K562 (cell line): ENCODE measurements around the gene CXCR3. TPM values are rescaled to one million over a fixed set of nuclear protein-coding genes. Genes with fewer than 3 reads are reported as not detected.

Source experiments
- ATAC-seq: fragments of 200-7000 bp; cut with Tn5 transposase; 3 replicates; pipeline ENCODE4 v1.9.1; 2020; ENCODE audit warnings: moderate library complexity
- BruUV-seq: library from RNA; stranded (reverse); fragments of 400-500 nt; replicated peaks from 2 replicates; lab custom pipeline; 2021; lab: Mats Ljungman, UMichigan
- CTCF ChIA-PET: fragments of 300-600 bp; formaldehyde crosslinking; extraction: SDS; loops from one replicate; lab custom pipeline; 2021; ENCODE audit warnings: low intra/inter-chr PET ratio; lab: Yijun Ruan, JAX
- POLR2A ChIA-PET: fragments of 300-600, 350-650 bp; sonication (Branson Sonifier 250); formaldehyde crosslinking; extraction: SDS; loops from one replicate; lab custom pipeline; 2021; ENCODE audit warnings: antibody characterized with exemption, inconsistent platforms; lab: Yijun Ruan, JAX
- DNase-seq, 4 experiments: peaks; one replicate each; pipeline versions ENCODE4 v3.0.0 to v3.0.0-alpha.2; 2011 to 2018; ENCODE audit warnings: low spot score in 3 of 4, mixed read lengths in 3 of 4; ENCODE audit errors: extremely low read depth in 1 of 4
- FAIRE-seq: peaks from 2 replicates; lab custom pipeline; 2011; peaks lifted over from hg19 to GRCh38; lab: Jason Lieb, UNC
- H2AFZ ChIP-seq: 2 replicates; pipeline ENCODE4 v1.6.0; 2011; ENCODE audit warnings: low read depth, low read length, control low read depth, inconsistent platforms
- H3K27ac ChIP-seq: fragments of 200-600 bp; 3 replicates; pipeline ENCODE4 v1.8.0; 2011; ENCODE audit warnings: low read depth, mild to moderate bottlenecking, control low read depth, inconsistent platforms, low read length, moderate library complexity, mixed read lengths; ENCODE audit errors: extremely low read depth
- H3K27me3 ChIP-seq, 2 experiments: fragments of 300-600 bp in 1 of 2; 2 replicates in 1 of 2; 3 replicates in 1 of 2; pipeline versions ENCODE4 v1.6.0 to v1.8.0; 2011; ENCODE audit warnings: inconsistent platforms in 2 of 2, low read length in 2 of 2, mild to moderate bottlenecking in 1 of 2, mixed read lengths in 1 of 2, moderate library complexity in 1 of 2; ENCODE audit not compliant: control insufficient read depth in 2 of 2, insufficient read depth in 2 of 2
- H3K36me3 ChIP-seq: fragments of 300-600 bp; 3 replicates; pipeline ENCODE4 v1.8.0; 2011; ENCODE audit warnings: mild to moderate bottlenecking, low read length, inconsistent platforms; ENCODE audit not compliant: control insufficient read depth, insufficient read depth
- H3K4me1 ChIP-seq, 2 experiments: fragments of 200-600 bp in 1 of 2; replicated peaks in 1 of 2; 2 replicates in 1 of 2; 3 replicates in 1 of 2; pipeline versions ENCODE4 v1.5.1 to v1.8.0; 2011; ENCODE audit warnings: inconsistent platforms in 2 of 2, low read length in 2 of 2, mild to moderate bottlenecking in 1 of 2, mixed read lengths in 1 of 2, moderate library complexity in 1 of 2; ENCODE audit not compliant: control insufficient read depth in 2 of 2, insufficient read depth in 2 of 2
- H3K4me2 ChIP-seq: 2 replicates; pipeline ENCODE4 v1.6.1; 2011; ENCODE audit warnings: low read length, control low read depth, inconsistent platforms, mixed read lengths; ENCODE audit not compliant: insufficient read depth
- H3K4me3 ChIP-seq: fragments of 200-600 bp; sonication (generic), shearing (Covaris generic); 2 replicates; pipeline ENCODE4 v1.5.1; 2016; ENCODE audit warnings: control low read depth, inconsistent platforms
- H3K79me2 ChIP-seq: fragments of 200-600 bp; 3 replicates; pipeline ENCODE4 v1.8.0; 2011; ENCODE audit warnings: low read length, inconsistent platforms; ENCODE audit not compliant: control insufficient read depth, insufficient read depth
- H3K9ac ChIP-seq, 2 experiments: 2 replicates each; pipeline versions ENCODE4 v1.6.0 to v1.6.1; 2011; ENCODE audit warnings: low read depth in 2 of 2, low read length in 2 of 2, control low read depth in 1 of 2, inconsistent platforms in 1 of 2, mild to moderate bottlenecking in 1 of 2, mixed read lengths in 1 of 2; ENCODE audit not compliant: insufficient read depth in 1 of 2
- H3K9me1 ChIP-seq: one replicate; pipeline ENCODE4 v1.6.0; 2011; ENCODE audit warnings: inconsistent platforms, mild to moderate bottlenecking, low read length, moderate library complexity; ENCODE audit not compliant: control insufficient read depth, insufficient read depth
- H3K9me3 ChIP-seq: replicated peaks from 2 replicates; pipeline ENCODE4 v1.5.1; 2011; ENCODE audit warnings: low read depth, low read length, inconsistent platforms; ENCODE audit not compliant: control insufficient read depth, insufficient read depth
- H4K20me1 ChIP-seq: replicated peaks from 2 replicates; pipeline ENCODE4 v1.6.1; 2011; ENCODE audit warnings: low read length, inconsistent platforms, mixed read lengths; ENCODE audit not compliant: control insufficient read depth, insufficient read depth
- BCOR ChIP-seq: fragments of 450-650 bp; IDR thresholded peaks from 2 replicates; pipeline ENCODE4 v1.6.1; 2016
- EWSR1 ChIP-seq: fragments of 450-650 bp; IDR thresholded peaks from 2 replicates; pipeline ENCODE4 v1.6.1; 2018; ENCODE audit warnings: borderline replicate concordance, mild to moderate bottlenecking, low read depth, moderate library complexity; ENCODE audit not compliant: partially characterized antibody
- GABPB1 ChIP-seq: sonication (generic); formaldehyde crosslinking; IDR thresholded peaks from 2 replicates; pipeline ENCODE4 v1.8.0; 2022; ENCODE audit warnings: mild to moderate bottlenecking, missing genetic modification reagents
- HDAC8 ChIP-seq: fragments of 450-650 bp; IDR thresholded peaks from 2 replicates; pipeline ENCODE4 v1.6.1; 2016; ENCODE audit warnings: mild to moderate bottlenecking, missing genetic modification characterization, moderate library complexity, missing compliant biosample characterization
- KDM1A ChIP-seq, 2 experiments: fragments of 450-650 bp; IDR thresholded peaks; 2 replicates each; pipeline ENCODE4 v1.6.1; 2016; ENCODE audit warnings: mild to moderate bottlenecking in 2 of 2
- KDM2B ChIP-seq: fragments of 250-450 bp; sonication (Bioruptor Pico); IDR thresholded peaks from 2 replicates; pipeline ENCODE4 v1.8.0; 2021; ENCODE audit warnings: mild to moderate bottlenecking, moderate library complexity
- MEIS2 ChIP-seq: fragments of 450-650 bp; IDR thresholded peaks from 2 replicates; pipeline ENCODE4 v1.6.1; 2014; ENCODE audit warnings: mild to moderate bottlenecking; ENCODE audit not compliant: partially characterized antibody
- PRPF4 ChIP-seq: fragments of 200-400 bp; formaldehyde crosslinking; IDR thresholded peaks from one replicate; pipeline ENCODE4 v1.6.1; 2017; ENCODE audit warnings: low read length, low read depth, mild to moderate bottlenecking; ENCODE audit not compliant: insufficient read depth, poor library complexity, severe bottlenecking
- ZNF232 ChIP-seq: sonication (generic); formaldehyde crosslinking; IDR thresholded peaks from 2 replicates; pipeline ENCODE4 v1.8.0; 2022; ENCODE audit warnings: mild to moderate bottlenecking, missing genetic modification reagents
- ZNF384 ChIP-seq: IDR thresholded peaks from 2 replicates; pipeline ENCODE4 v1.6.1; 2012; ENCODE audit warnings: low read depth, low read length, improper control_type of control experiment
- ZNF444 ChIP-seq: fragments of 250-450 bp; sonication (Bioruptor Pico); IDR thresholded peaks from 2 replicates; pipeline ENCODE4 v1.4.0; 2020; ENCODE audit warnings: mild to moderate bottlenecking, moderate library complexity
- ZNF699 ChIP-seq: fragments of 250-450 bp; sonication (Bioruptor Pico); IDR thresholded peaks from 2 replicates; pipeline ENCODE4 v1.8.0; 2021; ENCODE audit warnings: mild to moderate bottlenecking, moderate library complexity; ENCODE audit not compliant: insufficient replicate concordance
- whole genome bisulfite sequencing: fragments of 100-300 bp; shearing (Covaris generic); methylation state at CpG from one replicate; pipeline ENCODE4 v1.1.6; 2016; ENCODE audit warnings: low coverage, mixed read lengths; ENCODE audit not compliant: insufficient coverage; ENCODE audit errors: missing lambda C conversion rate; 5-methylcytosine and 5-hydroxymethylcytosine counted together
- in situ Hi-C: fragments of 300-500 bp; cut with MboI; formaldehyde crosslinking; loops from 4 replicates; pipeline ENCODE4 v1.15.0; 2018; ENCODE audit warnings: inconsistent platforms, mixed read lengths
- intact Hi-C: fragments of 100-400 bp; cut with micrococcal nuclease; formaldehyde crosslinking; loops from 2 replicates; pipeline ENCODE4 v1.14.2; 2022
- polyA plus RNA-seq, 8 experiments: library from polyadenylated mRNA; depleted of rRNA in 4 of 8; stranded (reverse) in 5 of 8; unstranded in 3 of 8; fragments of >200 nt; fragmentation: Nextera tagmentation in 2 of 8; fragmentation: Illumina TruSeq in 1 of 8; extraction: Ambion mirVana in 2 of 8; extraction: Trizol in 1 of 8; gene quantifications; 2 replicates each; pipeline versions ENCODE4 v1.2.1 to v1.2.3, GENCODE V29; 2011 to 2014; ENCODE audit warnings: inconsistent platforms in 1 of 8, missing spikeins in 1 of 8
- total RNA-seq, 7 experiments: library from RNA; depleted of rRNA in 6 of 7; stranded (reverse); fragments of >200 nt in 6 of 7; fragmentation: Illumina TruSeq in 2 of 7; extraction: Trizol in 2 of 7; gene quantifications; 2 replicates each; pipeline versions ENCODE4 v1.2.1 to v1.2.3, GENCODE V29; 2011 to 2021; ENCODE audit warnings: low replicate concordance in 1 of 7
- TF ChIP-seq, protein P1 (sequence below): fragments of 250-450 bp; sonication (Bioruptor Pico); IDR thresholded peaks from 2 replicates; pipeline ENCODE4 v1.8.0; 2022; ENCODE audit warnings: moderate library complexity, mild to moderate bottlenecking, inconsistent platforms
- TF ChIP-seq, protein P2 (sequence below): fragments of 250-450 bp; sonication (Bioruptor Pico); IDR thresholded peaks from 2 replicates; pipeline ENCODE4 v1.5.1; 2021; ENCODE audit warnings: mild to moderate bottlenecking
- TF ChIP-seq, protein P3 (sequence below): fragments of 450-650 bp; formaldehyde crosslinking; IDR thresholded peaks from 2 replicates; pipeline ENCODE4 v1.4.0; 2022; ENCODE audit warnings: missing genetic modification characterization
- TF ChIP-seq, protein P4 (sequence below): IDR thresholded peaks from 2 replicates; pipeline ENCODE4 v1.6.1; 2011; ENCODE audit warnings: borderline replicate concordance, low read depth, mild to moderate bottlenecking, moderate library complexity, low read length; ENCODE audit not compliant: insufficient read depth, poor library complexity, severe bottlenecking

Gene CXCR3
- total and polyA plus RNA-seq, 9 of the 15 experiments (the other 6 are each of a cell fraction or from before 2014, with no cell fraction given) = not detected

DNA sequence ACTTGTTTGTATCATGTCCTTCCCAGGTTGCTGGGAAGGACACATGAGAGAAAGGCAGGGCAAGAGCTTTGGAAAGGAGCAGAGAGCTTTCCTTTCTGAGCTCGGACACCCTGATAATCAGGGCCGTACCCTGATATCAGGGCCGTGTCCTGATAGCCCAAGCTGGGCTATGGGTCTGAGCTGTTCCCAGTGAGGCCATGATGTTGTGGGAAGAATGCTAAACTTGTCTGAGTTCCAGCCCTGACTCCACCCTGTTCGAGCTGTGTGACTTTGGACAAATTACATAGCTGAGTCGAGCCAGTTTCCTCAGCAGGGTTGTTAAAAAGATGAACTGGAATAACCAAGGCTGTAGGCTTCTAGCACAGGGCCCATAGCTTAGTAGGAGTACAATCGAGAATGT lies 3.3 kb upstream of the CXCR3 start (continued):
- no peak for TF ChIP-seq KDM1A (IDR thresholded peaks at IDR 0.05)

DNA sequence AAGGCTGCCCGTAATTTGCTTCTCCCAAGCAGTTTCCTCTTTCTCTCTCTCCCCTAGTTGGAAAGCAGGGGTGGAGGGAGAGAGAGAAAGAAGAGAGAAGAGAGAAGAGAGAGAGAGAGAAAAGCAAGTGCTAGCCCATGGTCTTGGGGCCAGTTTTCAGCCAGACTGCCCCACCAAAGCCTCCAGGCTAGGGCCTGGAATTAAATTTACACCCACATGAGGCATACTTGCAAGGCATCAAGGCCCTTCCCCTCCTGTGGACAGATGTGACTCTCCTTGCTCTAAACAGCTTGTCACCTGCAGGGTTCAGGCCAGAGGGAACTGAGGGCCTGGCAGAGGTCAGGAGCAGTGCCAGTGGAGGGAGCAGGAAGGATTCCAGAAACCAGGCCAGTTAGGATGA lies 1.7 kb upstream of the CXCR3 start:
- no peaks in the 10 kb centered on the region for H3K9me3 ChIP-seq
- no peak overlapping the region for H3K4me3 ChIP-seq
- no peaks in the 10 kb centered on the region for H3K9me1 ChIP-seq
- H3K79me2 ChIP-seq = no peaks in the 10 kb centered on the region
- no CpG with 5 or more reads among the region's 1 CpG for WGBS
- ATAC-seq = no peak
- no peak overlapping the region for H3K4me2 ChIP-seq
- FAIRE-seq = no peak
- peaks cover 0 to 18% of the 10 kb centered on the region in 2 experiments; a peak in 2 of 5 replicates for H3K4me1 ChIP-seq
- H3K9ac ChIP-seq = no peak overlapping the region
- BruUV-seq = no TSS peak
- H4K20me1 ChIP-seq = no peaks in the 10 kb centered on the region
- H3K27me3 ChIP-seq = peaks cover 0 to 16% of the 10 kb centered on the region in 2 experiments; a peak in 3 of 5 replicates
- ChIA-PET POLR2A (no interaction called here), CTCF (no interaction called here)
- in situ Hi-C loops = no loop called here
- no peak overlapping the region for H3K27ac ChIP-seq
- H3K36me3 ChIP-seq = no peaks in the 10 kb centered on the region
- intact Hi-C loops = no loop called here
- DNase-seq = no peak
- no peak overlapping the region for H2AFZ ChIP-seq
- TF ChIP-seq, protein P1, sequence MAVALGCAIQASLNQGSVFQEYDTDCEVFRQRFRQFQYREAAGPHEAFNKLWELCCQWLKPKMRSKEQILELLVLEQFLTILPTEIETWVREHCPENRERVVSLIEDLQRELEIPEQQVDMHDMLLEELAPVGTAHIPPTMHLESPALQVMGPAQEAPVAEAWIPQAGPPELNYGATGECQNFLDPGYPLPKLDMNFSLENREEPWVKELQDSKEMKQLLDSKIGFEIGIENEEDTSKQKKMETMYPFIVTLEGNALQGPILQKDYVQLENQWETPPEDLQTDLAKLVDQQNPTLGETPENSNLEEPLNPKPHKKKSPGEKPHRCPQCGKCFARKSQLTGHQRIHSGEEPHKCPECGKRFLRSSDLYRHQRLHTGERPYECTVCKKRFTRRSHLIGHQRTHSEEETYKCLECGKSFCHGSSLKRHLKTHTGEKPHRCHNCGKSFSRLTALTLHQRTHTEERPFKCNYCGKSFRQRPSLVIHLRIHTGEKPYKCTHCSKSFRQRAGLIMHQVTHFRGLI (CRISPR knock-in tag) = no peak
- TF ChIP-seq, protein P2, sequence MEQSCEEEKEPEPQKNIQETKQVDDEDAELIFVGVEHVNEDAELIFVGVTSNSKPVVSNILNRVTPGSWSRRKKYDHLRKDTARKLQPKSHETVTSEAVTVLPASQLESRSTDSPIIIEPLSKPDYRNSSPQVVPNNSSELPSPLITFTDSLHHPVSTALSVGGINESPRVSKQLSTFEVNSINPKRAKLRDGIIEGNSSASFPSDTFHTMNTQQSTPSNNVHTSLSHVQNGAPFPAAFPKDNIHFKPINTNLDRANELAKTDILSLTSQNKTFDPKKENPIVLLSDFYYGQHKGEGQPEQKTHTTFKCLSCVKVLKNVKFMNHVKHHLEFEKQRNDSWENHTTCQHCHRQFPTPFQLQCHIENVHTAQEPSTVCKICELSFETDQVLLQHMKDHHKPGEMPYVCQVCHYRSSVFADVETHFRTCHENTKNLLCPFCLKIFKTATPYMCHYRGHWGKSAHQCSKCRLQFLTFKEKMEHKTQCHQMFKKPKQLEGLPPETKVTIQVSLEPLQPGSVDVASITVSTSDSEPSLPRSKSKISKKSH (CRISPR knock-in tag) = no peak
- no peak for TF ChIP-seq ZNF444 (CRISPR knock-in tag)
- TF ChIP-seq GABPB1 (CRISPR knock-in tag) = no peak
- TF ChIP-seq, protein P3, sequence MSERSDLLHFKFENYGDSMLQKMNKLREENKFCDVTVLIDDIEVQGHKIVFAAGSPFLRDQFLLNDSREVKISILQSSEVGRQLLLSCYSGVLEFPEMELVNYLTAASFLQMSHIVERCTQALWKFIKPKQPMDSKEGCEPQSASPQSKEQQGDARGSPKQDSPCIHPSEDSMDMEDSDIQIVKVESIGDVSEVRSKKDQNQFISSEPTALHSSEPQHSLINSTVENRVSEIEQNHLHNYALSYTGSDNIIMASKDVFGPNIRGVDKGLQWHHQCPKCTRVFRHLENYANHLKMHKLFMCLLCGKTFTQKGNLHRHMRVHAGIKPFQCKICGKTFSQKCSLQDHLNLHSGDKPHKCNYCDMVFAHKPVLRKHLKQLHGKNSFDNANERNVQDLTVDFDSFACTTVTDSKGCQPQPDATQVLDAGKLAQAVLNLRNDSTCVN = no peak
- TF ChIP-seq PRPF4 = no peak
- TF ChIP-seq ZNF384 = no peak
- TF ChIP-seq HDAC8 (tag) = no peak
- no peak for TF ChIP-seq EWSR1
- TF ChIP-seq BCOR = no peak
- no peak for TF ChIP-seq ZNF232
- TF ChIP-seq, protein P4, sequence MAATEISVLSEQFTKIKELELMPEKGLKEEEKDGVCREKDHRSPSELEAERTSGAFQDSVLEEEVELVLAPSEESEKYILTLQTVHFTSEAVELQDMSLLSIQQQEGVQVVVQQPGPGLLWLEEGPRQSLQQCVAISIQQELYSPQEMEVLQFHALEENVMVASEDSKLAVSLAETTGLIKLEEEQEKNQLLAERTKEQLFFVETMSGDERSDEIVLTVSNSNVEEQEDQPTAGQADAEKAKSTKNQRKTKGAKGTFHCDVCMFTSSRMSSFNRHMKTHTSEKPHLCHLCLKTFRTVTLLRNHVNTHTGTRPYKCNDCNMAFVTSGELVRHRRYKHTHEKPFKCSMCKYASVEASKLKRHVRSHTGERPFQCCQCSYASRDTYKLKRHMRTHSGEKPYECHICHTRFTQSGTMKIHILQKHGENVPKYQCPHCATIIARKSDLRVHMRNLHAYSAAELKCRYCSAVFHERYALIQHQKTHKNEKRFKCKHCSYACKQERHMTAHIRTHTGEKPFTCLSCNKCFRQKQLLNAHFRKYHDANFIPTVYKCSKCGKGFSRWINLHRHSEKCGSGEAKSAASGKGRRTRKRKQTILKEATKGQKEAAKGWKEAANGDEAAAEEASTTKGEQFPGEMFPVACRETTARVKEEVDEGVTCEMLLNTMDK = no peak
- no peak for TF ChIP-seq ZNF699
- TF ChIP-seq KDM2B (CRISPR knock-in tag) = no peak
- TF ChIP-seq MEIS2 = no peak
